HepG2 (cell line): ENCODE measurements around the gene TTC39C. TPM values are rescaled to one million over a fixed set of nuclear protein-coding genes. Genes with fewer than 3 reads are reported as not detected.

Experiments used
- ATAC-seq: fragments of 200-7000 bp; cut with Tn5 transposase; 3 replicates; pipeline ENCODE4 v1.9.1; 2020; ENCODE audit warnings: mild to moderate bottlenecking, moderate library complexity
- BruUV-seq: library from RNA; stranded (reverse); fragments of 400-500 nt; replicated peaks from 2 replicates; lab custom pipeline; 2021; lab: Mats Ljungman, UMichigan
- CTCF ChIA-PET: fragments of 300-600 bp; formaldehyde crosslinking; extraction: SDS; loops from one replicate; lab custom pipeline; 2021; ENCODE audit warnings: low total read pairs, inconsistent platforms, low intra/inter-chr PET ratio; lab: Yijun Ruan, JAX
- POLR2A ChIA-PET: fragments of 350-600 bp; sonication (Branson Sonifier 250); formaldehyde crosslinking; loops from one replicate; lab custom pipeline; 2020; ENCODE audit warnings: antibody characterized with exemption, inconsistent platforms; lab: Yijun Ruan, JAX
- DNase-seq: peaks from one replicate; pipeline ENCODE4 v3.0.0-alpha.2; 2015; ENCODE audit warnings: low spot score
- FAIRE-seq: peaks from 3 replicates; lab custom pipeline; 2011; peaks lifted over from hg19 to GRCh38; lab: Jason Lieb, UNC
- H2AFZ ChIP-seq: one replicate; pipeline ENCODE4 v1.6.1; 2011; ENCODE audit warnings: low read length, inconsistent platforms
- H3K27ac ChIP-seq: fragments of 300-600 bp; 3 replicates; pipeline ENCODE4 v1.8.0; 2011; ENCODE audit warnings: mixed run types, mild to moderate bottlenecking, mixed read lengths, low read length, inconsistent platforms; ENCODE audit not compliant: insufficient read depth; ENCODE audit errors: extremely low read length
- H3K27me3 ChIP-seq, 2 experiments: fragments of 200-600 bp in 1 of 2; 2 replicates in 1 of 2; 3 replicates in 1 of 2; pipeline versions ENCODE4 v1.6.0 to v1.8.0; 2011; ENCODE audit warnings: low read length in 2 of 2, mild to moderate bottlenecking in 2 of 2, moderate library complexity in 2 of 2, inconsistent platforms in 1 of 2; ENCODE audit not compliant: insufficient read depth in 2 of 2, control insufficient read depth in 1 of 2
- H3K36me3 ChIP-seq, 2 experiments: fragments of 200-600 bp in 1 of 2; replicated peaks in 1 of 2; 2 replicates in 1 of 2; 3 replicates in 1 of 2; pipeline versions ENCODE4 v1.5.1 to v1.8.0; 2011; ENCODE audit warnings: low read length in 2 of 2, inconsistent platforms in 1 of 2; ENCODE audit not compliant: insufficient read depth in 2 of 2, control insufficient read depth in 1 of 2
- H3K4me1 ChIP-seq: 2 replicates; pipeline ENCODE4 v1.5.1; 2012; ENCODE audit warnings: low read length, inconsistent platforms; ENCODE audit not compliant: insufficient read depth
- H3K4me2 ChIP-seq: 2 replicates; pipeline ENCODE4 v1.6.0; 2011; ENCODE audit warnings: low read depth, low read length, inconsistent platforms
- H3K4me3 ChIP-seq, 3 experiments: fragments of 200-600 bp in 1 of 3; sonication (generic), shearing (Covaris generic) in 1 of 3; replicated peaks in 1 of 3; 2 replicates each; pipeline ENCODE4 v1.5.1; 2011 to 2016; ENCODE audit warnings: low read length in 3 of 3, inconsistent platforms in 2 of 3, low read depth in 2 of 3, mild to moderate bottlenecking in 2 of 3, control low read depth in 1 of 3, mixed read lengths in 1 of 3; ENCODE audit not compliant: insufficient read depth in 1 of 3
- H3K79me2 ChIP-seq: one replicate; pipeline ENCODE4 v1.6.1; 2011; ENCODE audit warnings: low read length, inconsistent platforms; ENCODE audit not compliant: insufficient read depth
- H3K9ac ChIP-seq: 2 replicates; pipeline ENCODE4 v1.6.0; 2011; ENCODE audit warnings: mild to moderate bottlenecking, low read depth, low read length, inconsistent platforms; ENCODE audit not compliant: insufficient read depth
- H3K9me3 ChIP-seq: 2 replicates; pipeline ENCODE4 v1.5.1; 2012; ENCODE audit warnings: mild to moderate bottlenecking, low read length
- H4K20me1 ChIP-seq: 2 replicates; pipeline ENCODE4 v1.6.0; 2011; ENCODE audit warnings: inconsistent platforms, mild to moderate bottlenecking, low read length, moderate library complexity; ENCODE audit not compliant: insufficient read depth
- AGO2 ChIP-seq: fragments of 200-400 bp; formaldehyde crosslinking; optimal IDR thresholded peaks from 2 replicates; pipeline ENCODE3; 2017; ENCODE audit warnings: mild to moderate bottlenecking, low read depth, low read length, moderate library complexity
- EEA1 ChIP-seq: sonication (generic); formaldehyde crosslinking; IDR thresholded peaks from 2 replicates; pipeline ENCODE4 v1.5.1; 2020; ENCODE audit warnings: mild to moderate bottlenecking, missing genetic modification reagents, borderline replicate concordance
- FOXK1 ChIP-seq: sonication (generic); formaldehyde crosslinking; IDR thresholded peaks from 2 replicates; pipeline ENCODE4 v1.4.0; 2020; ENCODE audit warnings: low read depth, missing genetic modification reagents, borderline replicate concordance
- KMT2B ChIP-seq: IDR thresholded peaks from 2 replicates; pipeline ENCODE4 v1.6.1; 2016; ENCODE audit warnings: missing genetic modification reagents, missing compliant biosample characterization
- MIER2 ChIP-seq: IDR thresholded peaks from 2 replicates; pipeline ENCODE4 v1.6.1; 2016; ENCODE audit warnings: missing biosample characterization, missing genetic modification reagents
- POLR2AphosphoS2 ChIP-seq: IDR thresholded peaks from 2 replicates; pipeline ENCODE4 v1.6.1; 2011; ENCODE audit warnings: low read depth, low read length, improper control_type of control experiment
- SAFB2 ChIP-seq: sonication (generic); formaldehyde crosslinking; IDR thresholded peaks from 2 replicates; pipeline ENCODE4 v1.5.1; 2020; ENCODE audit warnings: missing genetic modification reagents, low read depth, mild to moderate bottlenecking, borderline replicate concordance
- SMC3 ChIP-seq: IDR thresholded peaks from 2 replicates; pipeline ENCODE4 v1.6.1; 2011; ENCODE audit warnings: low read length, improper control_type of control experiment
- ZNF274 ChIP-seq: sonication (generic); formaldehyde crosslinking; IDR thresholded peaks from 2 replicates; pipeline ENCODE4 v1.5.1; 2020; ENCODE audit warnings: mild to moderate bottlenecking, missing genetic modification reagents
- ZNF282 ChIP-seq: fragments of 450-650 bp; IDR thresholded peaks from 2 replicates; pipeline ENCODE4 v1.6.1; 2018; ENCODE audit not compliant: partially characterized antibody
- ZNF564 ChIP-seq: sonication (generic); formaldehyde crosslinking; IDR thresholded peaks from 2 replicates; pipeline ENCODE4 v1.8.1; 2023; ENCODE audit warnings: mild to moderate bottlenecking, missing genetic modification reagents
- ZNF616 ChIP-seq: sonication (generic); formaldehyde crosslinking; IDR thresholded peaks from 2 replicates; pipeline ENCODE4 v1.5.0; 2020; ENCODE audit warnings: low read depth, mild to moderate bottlenecking, missing genetic modification reagents
- ZSCAN21 ChIP-seq: sonication (generic); formaldehyde crosslinking; IDR thresholded peaks from 2 replicates; pipeline ENCODE4 v1.8.0; 2022; ENCODE audit warnings: mild to moderate bottlenecking, missing genetic modification reagents, moderate library complexity, borderline replicate concordance
- WGBS: methylation state at CpG from one replicate; pipeline ENCODE4 v1.1.6; 2017; ENCODE audit warnings: low lambda C conversion rate; 5-methylcytosine and 5-hydroxymethylcytosine counted together
- in situ Hi-C: cut with HindIII; loops from 2 replicates; pipeline ENCODE4 v1.10.0; 2017; ENCODE audit warnings: low pct_unique_long_range_greater_than_20kb; ENCODE audit not compliant: extremely low pct_ligation_motif_present
- intact Hi-C: fragments of 100-400 bp; cut with micrococcal nuclease; formaldehyde crosslinking; loops from one replicate; pipeline ENCODE4 v1.10.0; 2022; ENCODE audit not compliant: unreplicated experiment
- polyA plus RNA-seq, 8 experiments: library from polyadenylated mRNA; depleted of rRNA in 3 of 8; stranded (reverse) in 7 of 8; unstranded in 1 of 8; fragments of >200 nt; fragmentation: Illumina TruSeq in 4 of 8; extraction: Trizol in 4 of 8; gene quantifications; 2 replicates each; pipeline versions ENCODE4 v1.2.1 to v1.2.3, GENCODE V29; 2011 to 2016; ENCODE audit warnings: low read depth in 4 of 8, missing spikeins in 1 of 8, mixed read lengths in 1 of 8; ENCODE audit not compliant: insufficient read depth in 1 of 8
- total RNA-seq, 5 experiments: library from RNA; depleted of rRNA; stranded (reverse); fragments of >200 nt; fragmentation: Illumina TruSeq; extraction: Trizol; gene quantifications; 2 replicates each; pipeline ENCODE4 v1.2.3, GENCODE V29; 2016; ENCODE audit warnings: low read depth in 1 of 5
- TF ChIP-seq, protein P1 (sequence below): sonication (generic); formaldehyde crosslinking; IDR thresholded peaks from 2 replicates; pipeline ENCODE4 v1.4.0; 2020; ENCODE audit warnings: missing genetic modification reagents, borderline replicate concordance
- TF ChIP-seq, protein P2 (sequence below): sonication (generic); formaldehyde crosslinking; IDR thresholded peaks from 2 replicates; pipeline ENCODE4 v1.4.0; 2020; ENCODE audit warnings: missing genetic modification reagents, borderline replicate concordance

Gene TTC39C
- total and polyA plus RNA-seq, 2 of the 13 experiments (the other 11 are each of a cell fraction or from before 2014, with no cell fraction given), result 19.1 to 25.9 TPM

DNA sequence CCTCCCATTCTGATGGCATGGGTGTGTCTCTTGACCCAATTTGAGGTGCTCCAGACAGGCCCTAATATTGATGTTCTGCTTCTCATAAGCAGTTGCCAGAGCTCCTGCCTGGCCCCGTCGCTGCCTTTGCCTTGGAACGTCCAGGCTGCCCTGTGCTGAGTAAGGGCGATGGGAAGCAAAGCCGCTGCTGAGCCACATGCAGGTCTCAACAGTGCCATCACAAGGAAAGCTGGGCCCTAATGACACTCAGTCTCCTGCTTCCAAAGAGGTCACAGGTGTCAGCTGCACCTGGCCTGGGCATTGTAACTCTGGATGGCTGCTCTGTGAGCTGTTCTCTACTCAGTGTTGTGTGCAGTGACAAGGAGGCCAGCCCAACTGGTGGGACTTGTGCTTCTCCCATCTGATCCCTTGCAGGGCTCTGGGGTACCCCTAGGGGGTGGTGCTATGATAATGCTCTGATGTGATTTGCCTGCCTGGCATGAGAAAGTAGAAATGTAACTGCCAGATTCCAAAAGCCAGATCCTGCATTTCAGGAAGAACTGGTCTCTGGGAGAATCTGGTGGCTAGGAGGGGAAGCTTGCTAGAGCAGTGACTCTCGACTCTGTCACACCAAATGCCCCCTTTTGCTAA lies 8.7 kb downstream of the TTC39C start (continued):
- TF ChIP-seq, protein P1, sequence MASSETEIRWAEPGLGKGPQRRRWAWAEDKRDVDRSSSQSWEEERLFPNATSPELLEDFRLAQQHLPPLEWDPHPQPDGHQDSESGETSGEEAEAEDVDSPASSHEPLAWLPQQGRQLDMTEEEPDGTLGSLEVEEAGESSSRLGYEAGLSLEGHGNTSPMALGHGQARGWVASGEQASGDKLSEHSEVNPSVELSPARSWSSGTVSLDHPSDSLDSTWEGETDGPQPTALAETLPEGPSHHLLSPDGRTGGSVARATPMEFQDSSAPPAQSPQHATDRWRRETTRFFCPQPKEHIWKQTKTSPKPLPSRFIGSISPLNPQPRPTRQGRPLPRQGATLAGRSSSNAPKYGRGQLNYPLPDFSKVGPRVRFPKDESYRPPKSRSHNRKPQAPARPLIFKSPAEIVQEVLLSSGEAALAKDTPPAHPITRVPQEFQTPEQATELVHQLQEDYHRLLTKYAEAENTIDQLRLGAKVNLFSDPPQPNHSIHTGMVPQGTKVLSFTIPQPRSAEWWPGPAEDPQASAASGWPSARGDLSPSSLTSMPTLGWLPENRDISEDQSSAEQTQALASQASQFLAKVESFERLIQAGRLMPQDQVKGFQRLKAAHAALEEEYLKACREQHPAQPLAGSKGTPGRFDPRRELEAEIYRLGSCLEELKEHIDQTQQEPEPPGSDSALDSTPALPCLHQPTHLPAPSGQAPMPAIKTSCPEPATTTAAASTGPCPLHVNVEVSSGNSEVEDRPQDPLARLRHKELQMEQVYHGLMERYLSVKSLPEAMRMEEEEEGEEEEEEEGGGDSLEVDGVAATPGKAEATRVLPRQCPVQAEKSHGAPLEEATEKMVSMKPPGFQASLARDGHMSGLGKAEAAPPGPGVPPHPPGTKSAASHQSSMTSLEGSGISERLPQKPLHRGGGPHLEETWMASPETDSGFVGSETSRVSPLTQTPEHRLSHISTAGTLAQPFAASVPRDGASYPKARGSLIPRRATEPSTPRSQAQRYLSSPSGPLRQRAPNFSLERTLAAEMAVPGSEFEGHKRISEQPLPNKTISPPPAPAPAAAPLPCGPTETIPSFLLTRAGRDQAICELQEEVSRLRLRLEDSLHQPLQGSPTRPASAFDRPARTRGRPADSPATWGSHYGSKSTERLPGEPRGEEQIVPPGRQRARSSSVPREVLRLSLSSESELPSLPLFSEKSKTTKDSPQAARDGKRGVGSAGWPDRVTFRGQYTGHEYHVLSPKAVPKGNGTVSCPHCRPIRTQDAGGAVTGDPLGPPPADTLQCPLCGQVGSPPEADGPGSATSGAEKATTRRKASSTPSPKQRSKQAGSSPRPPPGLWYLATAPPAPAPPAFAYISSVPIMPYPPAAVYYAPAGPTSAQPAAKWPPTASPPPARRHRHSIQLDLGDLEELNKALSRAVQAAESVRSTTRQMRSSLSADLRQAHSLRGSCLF (CRISPR knock-in tag), result no peak
- no peak for TF ChIP-seq MIER2 (CRISPR knock-in tag)
- no peak for TF ChIP-seq EEA1 (CRISPR knock-in tag)
- peak; percentile 38; the same call in 1 of the 2 replicates for TF ChIP-seq SMC3
- no peak for TF ChIP-seq SAFB2 (CRISPR knock-in tag)

DNA sequence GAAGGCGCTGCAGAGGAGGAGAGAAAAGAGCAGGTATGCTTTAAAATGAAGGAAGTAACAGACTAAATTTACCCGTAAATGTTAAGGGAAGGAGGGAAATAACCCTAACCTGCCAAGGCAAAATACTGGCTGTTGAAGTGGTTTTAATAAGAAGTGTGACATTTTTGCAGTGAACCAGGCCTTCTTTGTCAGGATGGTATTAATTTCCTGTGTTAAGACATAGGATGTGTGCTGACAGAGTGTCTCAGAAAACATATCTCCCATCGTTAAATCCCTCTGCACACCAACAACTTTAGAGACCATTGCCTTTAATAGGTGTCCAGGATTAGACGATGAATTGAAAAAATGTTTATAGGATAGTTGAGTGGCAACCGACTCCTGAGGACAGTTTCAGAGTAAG lies 9.9 kb downstream of the TTC39C start:
- Histone ChIP-seq H2AFZ (no peak overlapping the region), H3K79me2 (no peaks in the 10 kb centered on the region), H3K36me3 (no peaks in the 10 kb centered on the region), H3K9ac (no peak overlapping the region), H3K4me3 (no peak overlapping the region), H3K4me1 (no peaks in the 10 kb centered on the region), H3K27ac (no peak overlapping the region), H4K20me1 (no peaks in the 10 kb centered on the region), H3K27me3 (no peaks in the 10 kb centered on the region), H3K9me3 (no peaks in the 10 kb centered on the region), H3K4me2 (no peak overlapping the region)
- DNase-seq (no peak), FAIRE-seq (no peak), ATAC-seq (no peak)
- CTCF ChIA-PET, result no interaction called here
- in situ Hi-C loops (no loop called here), intact Hi-C loops (no loop called here)
- POLR2A ChIA-PET, result no interaction called here
- WGBS, result 93% methylated on average over 5 of the region's 5 CpGs
- no TSS peak for BruUV-seq
- TF ChIP-seq ZNF274 (no peak), KMT2B (CRISPR knock-in tag) (no peak), AGO2 (no peak), ZNF564 (no peak), FOXK1 (CRISPR knock-in tag) (no peak), ZSCAN21 (CRISPR knock-in tag) (no peak), POLR2AphosphoS2 (no peak), ZNF282 (no peak), ZNF616 (CRISPR knock-in tag) (no peak)
- TF ChIP-seq, protein P2, sequence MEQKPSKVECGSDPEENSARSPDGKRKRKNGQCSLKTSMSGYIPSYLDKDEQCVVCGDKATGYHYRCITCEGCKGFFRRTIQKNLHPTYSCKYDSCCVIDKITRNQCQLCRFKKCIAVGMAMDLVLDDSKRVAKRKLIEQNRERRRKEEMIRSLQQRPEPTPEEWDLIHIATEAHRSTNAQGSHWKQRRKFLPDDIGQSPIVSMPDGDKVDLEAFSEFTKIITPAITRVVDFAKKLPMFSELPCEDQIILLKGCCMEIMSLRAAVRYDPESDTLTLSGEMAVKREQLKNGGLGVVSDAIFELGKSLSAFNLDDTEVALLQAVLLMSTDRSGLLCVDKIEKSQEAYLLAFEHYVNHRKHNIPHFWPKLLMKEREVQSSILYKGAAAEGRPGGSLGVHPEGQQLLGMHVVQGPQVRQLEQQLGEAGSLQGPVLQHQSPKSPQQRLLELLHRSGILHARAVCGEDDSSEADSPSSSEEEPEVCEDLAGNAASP (CRISPR knock-in tag), result no peak
